Right cardiac atrium (tissue), 5 donors: ENCODE data around the gene IGFLR1. TPM values are rescaled to one million over a fixed set of nuclear protein-coding genes. Genes with fewer than 3 reads are reported as not detected.

Experiments used
- ATAC-seq, 2 donors: fragments of 200-7000 bp; cut with Tn5 transposase; one replicate each; pipeline versions ENCODE4 v1.8.0 to v1.9.1; 2020; ENCODE audit warnings: moderate library complexity in 2 of 2, mild to moderate bottlenecking in 1 of 2
- DNase-seq, 3 donors: peaks; one replicate each; pipeline ENCODE4 v3.0.0-alpha.2; 2020
- H3K27ac ChIP-seq: one replicate; pipeline ENCODE4 v1.5.1; 2013; ENCODE audit warnings: mild to moderate bottlenecking, low read length, control low read depth, moderate library complexity
- H3K27me3 ChIP-seq: one replicate; pipeline ENCODE4 v1.6.1; 2013; ENCODE audit not compliant: control insufficient read depth, insufficient read depth
- H3K4me1 ChIP-seq: one replicate; pipeline ENCODE4 v1.6.1; 2013; ENCODE audit warnings: low read length; ENCODE audit not compliant: control insufficient read depth, insufficient read depth
- H3K4me3 ChIP-seq: one replicate; pipeline ENCODE4 v1.5.1; 2013; ENCODE audit warnings: low read length, control low read depth
- H3K9me3 ChIP-seq: one replicate; pipeline ENCODE4 v1.6.1; 2013; ENCODE audit warnings: low read length; ENCODE audit not compliant: control insufficient read depth
- WGBS: extraction: QIAGEN DNeasy Blood & Tissue Kit; methylation state at CpG from one replicate; pipeline ENCODE4 v1.1.7; 2013; 5-methylcytosine and 5-hydroxymethylcytosine counted together
- intact Hi-C, 4 donors: fragments of 100-400 bp; cut with DNase I; formaldehyde crosslinking; loops; one replicate each; pipeline versions ENCODE4 v1.11.0 to v1.14.0; 2022 to 2023
- polyA plus RNA-seq: library from polyadenylated mRNA; stranded (reverse); fragments of 200-250 nt; gene quantifications from one replicate; pipeline ENCODE4 v1.2.3, GENCODE V29; 2013
- total RNA-seq, 4 donors: library from RNA; stranded (reverse); fragmentation: NEBNext Ultra II Directional; extraction: Animal tissue kit (Norgen Biotek cat#: 25700); gene quantifications; one replicate each; pipeline ENCODE4 v1.2.1, GENCODE V29; 2021
- donor health status: healthy with polysubstance abuse.
- donor health status: DM: no; HTN: yes; CAD: no.
- donor health status: DM: no; HTN: no; CAD: no.
- donor health status: DM: no; HTN: yes; CAD: no; lungs with severe emphysema.
- donor health status: DM: yes; HTN: yes; CAD: no.

The IGFLR1 gene
- total and polyA plus RNA-seq, 5 donors: 1.8 to 6.3 (median 4.7) TPM

- Histone ChIP-seq H3K27me3 (no peaks in the 10 kb centered on the region), H3K4me3 (no peak overlapping the region), H3K9me3 (no peaks in the 10 kb centered on the region), H3K27ac (no peak overlapping the region), H3K4me1 (peaks cover 3% of the 10 kb centered on the region)
- intact Hi-C loops: no loop called here
- DNase-seq (peak in 1 of 3 donors; percentile 17), ATAC-seq (no peak)
- WGBS: 70% methylated on average over 11 of the region's 11 CpGs
These were observed 29.4 kb downstream of the IGFLR1 start for GRCh38 chr19:35712567-35713505.

- no peak overlapping the region for H3K27ac ChIP-seq
- no peaks in the 10 kb centered on the region for H3K27me3 ChIP-seq
These were observed 31.2 kb downstream of the IGFLR1 start for GRCh38 chr19:35710784-35711723.

GRCh38 chr19:35708391-35708790 is 33.9 kb downstream of the IGFLR1 start:
- H3K4me1 ChIP-seq: no peaks in the 10 kb centered on the region
- no peak overlapping the region for H3K27ac ChIP-seq
- intact Hi-C loops: no loop called here
- 88% methylated on average over 1 of the region's 1 CpG for WGBS
- DNase-seq (no peak), ATAC-seq (no peak)
- no peak overlapping the region for H3K4me3 ChIP-seq
- no peaks in the 10 kb centered on the region for H3K9me3 ChIP-seq
- H3K27me3 ChIP-seq: no peaks in the 10 kb centered on the region

More at GRCh38 chr19:35710784-35711723, 31.2 kb downstream of the IGFLR1 start:
- DNase-seq (no peak), ATAC-seq (no peak)
- Histone ChIP-seq H3K9me3 (no peaks in the 10 kb centered on the region), H3K4me3 (no peak overlapping the region), H3K4me1 (peaks cover 3% of the 10 kb centered on the region)
- intact Hi-C loops: no loop called here
- WGBS: 61% methylated on average over 13 of the region's 13 CpGs

GRCh38 chr19:35704218-35704617 is 38.0 kb downstream of the IGFLR1 start, which contains the start of gene ZBTB32:
Gene ZBTB32, plus strand, starts transcription at chr19:35704558. Its CDS starts 10,069 bp downstream, at chr19:35714627.
- Histone ChIP-seq H3K9me3 (no peaks in the 10 kb centered on the region), H3K4me1 (no peaks in the 10 kb centered on the region), H3K27ac (no peak within 1 kb of the TSS), H3K27me3 (no peaks in the 10 kb centered on the region), H3K4me3 (no peak within 1 kb of the TSS)
- intact Hi-C loops: no loop called here
- ATAC-seq (peak; percentile 9 to 24), DNase-seq (peak in 2 of 3 donors; percentile 38 to 61)
- WGBS: 22% methylated on average over 24 of the region's 24 CpGs

- DNase-seq (no peak), ATAC-seq (no peak)
- Histone ChIP-seq H3K4me3 (no peak overlapping the region), H3K27ac (no peak overlapping the region), H3K9me3 (no peaks in the 10 kb centered on the region), H3K27me3 (no peaks in the 10 kb centered on the region), H3K4me1 (no peaks in the 10 kb centered on the region)
- intact Hi-C loops: no loop called here
- 53% methylated on average over 9 of the region's 9 CpGs for WGBS
These were observed 38.9 kb downstream of the IGFLR1 start for GRCh38 chr19:35703343-35703742.

DNA sequence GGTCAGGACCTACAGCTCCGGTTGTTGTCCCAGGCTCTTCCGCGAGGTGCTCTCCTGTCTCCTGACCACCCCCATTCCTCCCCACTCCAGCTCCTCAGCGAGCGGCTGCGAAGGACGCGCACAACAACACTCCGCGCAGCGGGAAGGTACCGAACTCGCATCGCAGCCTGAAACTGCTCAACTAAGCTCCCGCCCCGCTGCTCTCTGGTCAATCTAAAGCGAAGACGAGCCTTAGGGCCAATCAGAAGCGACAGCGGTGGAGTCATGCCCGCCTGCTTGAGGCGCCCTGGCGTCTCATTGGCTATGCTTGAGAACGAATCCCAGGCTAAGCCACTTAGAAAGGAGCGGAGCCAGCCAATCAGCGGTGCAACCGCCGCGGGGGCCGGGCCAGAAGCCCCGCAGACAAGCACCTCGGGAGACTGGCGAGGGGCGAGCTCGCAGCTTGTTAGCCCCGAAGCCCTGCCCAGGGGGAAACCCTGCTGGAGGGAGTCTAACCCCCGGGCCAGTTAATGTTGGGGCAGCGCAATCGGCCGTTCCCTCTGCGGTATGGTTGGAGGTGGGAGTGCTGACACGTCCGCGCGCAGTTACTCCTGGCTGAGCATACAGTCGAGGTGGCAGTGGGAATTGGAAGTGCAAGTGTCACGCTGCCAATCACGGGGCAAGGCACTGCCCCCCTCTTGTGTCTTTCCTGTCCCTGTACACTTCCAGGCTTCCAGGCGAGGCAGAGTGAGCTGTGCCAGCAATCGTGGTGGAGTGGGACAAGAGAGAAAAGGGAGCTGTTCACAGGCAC is 39.8 kb downstream of the IGFLR1 start:
- DNase-seq (peak; percentile 97 to 98 (median 97)), ATAC-seq (peak; percentile 100)
- no peaks in the 10 kb centered on the region for H3K9me3 ChIP-seq
- intact Hi-C loops: no loop called here
- no peaks in the 10 kb centered on the region for H3K27me3 ChIP-seq
- peak overlapping the region; percentile 53 for H3K4me3 ChIP-seq
- no peaks in the 10 kb centered on the region for H3K4me1 ChIP-seq
- under 1% methylated on average over 50 of the region's 50 CpGs for WGBS
- H3K27ac ChIP-seq: peak overlapping the region; percentile 59

- no peak for DNase-seq
- H3K4me3 ChIP-seq: no peak overlapping the region
- no peak for ATAC-seq
- no peak overlapping the region for H3K27ac ChIP-seq
- WGBS: 83% methylated on average over 4 of the region's 4 CpGs
- H3K27me3 ChIP-seq: no peaks in the 10 kb centered on the region
- H3K9me3 ChIP-seq: no peaks in the 10 kb centered on the region
- no peaks in the 10 kb centered on the region for H3K4me1 ChIP-seq
- intact Hi-C loops: loop anchor here in 2 of 4 donors (10.0 kb wide), 1 partner anchor 238 kb away; the partner anchor contains the start of gene LRFN3 (in 2 of the 2)
These were observed 45.4 kb downstream of the IGFLR1 start for GRCh38 chr19:35696835-35697234.

DNA sequence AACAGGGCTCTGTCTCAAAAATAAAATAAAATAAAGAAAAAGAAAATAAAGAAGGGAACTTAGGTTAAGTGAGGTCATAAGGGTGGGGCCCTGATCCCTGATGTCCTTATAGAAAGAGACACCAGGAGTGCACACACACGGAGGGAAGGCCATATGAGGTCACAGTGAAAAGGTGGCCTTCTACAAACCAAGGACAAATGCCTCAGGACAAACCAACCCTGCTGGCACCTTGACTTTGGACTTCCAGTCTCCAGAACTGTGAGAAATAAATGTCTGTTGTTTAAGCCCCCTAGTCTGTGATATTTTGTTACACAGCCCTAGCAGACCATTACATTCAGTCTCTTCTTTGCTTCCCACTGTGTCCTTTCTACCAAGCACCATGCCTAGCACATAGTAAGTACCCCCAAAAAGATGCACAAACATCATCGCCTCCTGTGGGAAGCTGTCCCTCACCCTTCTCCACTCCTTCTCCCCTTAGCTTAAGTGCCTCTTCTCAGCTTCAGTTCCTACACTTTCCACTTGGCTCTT is 46.3 kb downstream of the IGFLR1 start:
- no peak overlapping the region for H3K4me3 ChIP-seq
- no peaks in the 10 kb centered on the region for H3K9me3 ChIP-seq
- ATAC-seq (no peak), DNase-seq (no peak)
- H3K4me1 ChIP-seq: no peaks in the 10 kb centered on the region
- 76% methylated on average over 2 of the region's 2 CpGs for WGBS
- intact Hi-C loops: loop anchor here in 3 of 4 donors (2.0 to 10.0 kb wide), 2 partner anchors 21 to 239 kb away; partner anchors contain the start of gene LRFN3 (in 2 of the 3)
- no peaks in the 10 kb centered on the region for H3K27me3 ChIP-seq
- H3K27ac ChIP-seq: no peak overlapping the region

GRCh38 chr19:35693835-35694599 is 48.2 kb downstream of the IGFLR1 start:
- 33% methylated on average over 8 of the region's 8 CpGs for whole genome bisulfite sequencing
- Histone ChIP-seq H3K27me3 (no peaks in the 10 kb centered on the region), H3K4me1 (no peaks in the 10 kb centered on the region), H3K9me3 (no peaks in the 10 kb centered on the region), H3K4me3 (no peak overlapping the region), H3K27ac (no peak overlapping the region)
- peak; percentile 99 for ATAC-seq
- intact Hi-C loops: loop anchor here (1.0 to 10.0 kb wide), 4 partner anchors 22 to 241 kb away; partner anchors contain the start of gene LRFN3 (in 2 of the 4)
- peak; percentile 88 to 94 (median 91) for DNase-seq
